GM18861 (cell line): Measurements from ENCODE around the gene CPNE7.
"Not testable (repeated sequence)": the region's sequence is repeated elsewhere in the genome, so short reads cannot be mapped to it uniquely, and the experiment has no call there.

Experiments used
- ATAC-seq: cut with Tn5 transposase; IDR thresholded peaks from one replicate; pipeline ENCODE4 v1.9.1; 2021; ENCODE audit not compliant: unreplicated experiment

CPNE7 gene

GRCh38 chr16:89582614-89583196, 7.1 kb downstream of the CPNE7 start:
- ATAC-seq = no peak

DNA sequence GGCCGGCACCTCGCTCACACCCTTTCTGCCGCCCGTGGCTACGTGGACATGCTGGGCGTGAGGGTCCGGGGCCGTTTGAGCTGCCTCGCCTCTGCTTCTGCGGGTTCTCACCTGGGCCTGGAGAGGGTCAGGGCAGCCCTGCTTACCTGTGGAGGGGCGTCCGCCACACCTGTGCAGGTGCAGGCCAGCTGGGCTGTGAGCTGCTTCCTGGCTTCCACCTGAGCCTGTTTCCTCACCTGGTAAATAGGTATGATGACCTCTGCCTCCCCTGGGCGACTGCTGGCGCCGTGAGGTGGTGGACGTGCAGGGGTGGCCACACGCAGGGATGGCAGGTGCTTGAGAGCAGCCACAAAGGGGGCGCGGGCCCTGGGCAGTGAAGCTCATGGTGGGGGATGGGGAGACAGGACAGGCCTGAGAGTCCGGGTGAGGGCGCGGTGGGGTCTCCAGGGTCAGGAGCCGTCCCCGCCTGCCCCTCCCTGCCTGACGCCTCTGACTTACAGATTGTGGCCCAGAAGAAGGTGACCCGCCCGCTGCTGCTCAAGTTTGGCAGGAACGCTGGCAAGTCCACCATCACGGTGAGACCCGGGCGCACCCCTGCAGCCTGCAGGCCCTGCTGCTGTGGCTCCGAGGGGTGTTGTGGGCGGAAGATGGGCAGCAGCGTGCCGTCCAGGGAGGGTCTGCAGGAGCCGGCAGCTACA, 7.8 kb downstream of the CPNE7 start:
- ATAC-seq = no peak

- ATAC-seq = no peak
These were observed 8.5 kb downstream of the CPNE7 start for GRCh38 chr16:89583895-89584644.

DNA sequence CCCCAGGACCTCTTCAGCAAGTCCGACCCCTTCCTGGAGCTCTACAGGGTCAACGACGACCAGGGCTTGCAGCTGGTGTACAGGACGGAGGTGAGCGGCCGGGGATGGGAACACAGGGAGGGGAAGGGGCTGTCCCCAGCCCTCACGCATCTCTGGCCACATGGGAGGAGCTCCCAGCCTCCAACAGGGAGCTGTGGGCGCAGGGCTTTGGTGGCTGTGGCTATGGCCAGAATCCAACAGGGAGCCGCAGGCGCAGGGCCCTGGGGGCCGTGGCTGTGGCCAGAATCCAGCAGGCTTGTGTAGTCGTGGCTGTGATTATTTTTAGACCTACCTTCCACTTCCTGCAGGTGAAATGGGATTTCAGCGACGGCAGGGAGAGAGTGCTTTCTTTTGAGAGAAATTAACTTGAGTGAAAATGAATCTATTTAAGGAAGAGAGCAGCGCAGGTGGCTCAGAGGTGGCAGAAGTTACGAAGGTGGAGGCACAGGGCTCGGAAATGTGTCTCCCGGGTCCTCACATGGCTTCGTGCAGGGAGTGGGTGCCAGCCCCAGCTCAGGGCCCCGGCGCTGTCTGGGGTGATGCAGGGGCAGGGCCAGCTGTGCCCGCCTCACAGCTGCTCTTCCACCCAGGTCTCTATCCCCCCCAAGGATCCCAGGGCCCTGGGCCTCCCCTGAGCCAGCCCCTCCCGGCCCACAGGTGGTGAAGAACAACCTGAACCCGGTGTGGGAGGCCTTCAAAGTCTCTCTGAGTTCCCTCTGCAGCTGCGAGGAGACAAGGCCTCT, 9.4 kb downstream of the CPNE7 start:
- ATAC-seq = no peak

GRCh38 chr16:89586218-89586617, 10.7 kb downstream of the CPNE7 start:
- no peak for ATAC-seq

- ATAC-seq = no peak
These were observed 11.3 kb downstream of the CPNE7 start for GRCh38 chr16:89586853-89587252.

- ATAC-seq = not testable (repeated sequence)
These were observed 12.1 kb downstream of the CPNE7 start for GRCh38 chr16:89587676-89588075.

DNA sequence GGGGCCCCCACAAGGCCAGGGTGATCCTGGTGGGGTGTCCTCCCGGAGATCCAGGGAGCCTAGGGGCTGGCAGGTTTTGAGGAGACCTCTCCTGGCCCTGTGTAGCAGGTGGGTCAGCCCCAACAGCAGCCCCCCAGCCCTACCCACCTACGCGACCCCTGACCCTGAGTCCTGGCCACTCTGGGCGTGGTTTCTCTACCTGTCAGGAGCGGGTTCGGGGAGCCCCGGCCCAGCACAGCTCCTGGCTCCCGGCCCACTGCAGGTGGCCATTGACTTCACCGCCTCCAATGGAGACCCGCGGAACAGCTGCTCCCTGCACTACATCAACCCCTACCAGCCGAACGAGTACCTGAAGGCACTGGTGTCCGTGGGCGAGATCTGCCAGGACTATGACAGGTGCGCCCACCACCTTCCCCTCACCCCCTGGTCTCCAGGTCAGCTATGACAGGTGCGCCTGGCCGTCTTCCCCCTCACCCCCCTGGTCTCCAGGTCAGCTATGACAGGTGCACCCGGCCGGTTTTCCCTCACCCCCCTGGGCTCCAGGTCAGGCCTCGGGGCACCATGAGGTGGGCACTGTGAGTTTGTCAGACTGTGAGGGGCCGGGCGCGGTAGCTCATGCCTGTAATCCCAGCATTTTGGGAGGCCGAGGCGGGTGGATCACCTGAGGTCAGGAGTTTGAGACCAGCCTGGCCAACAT, 13.0 kb downstream of the CPNE7 start:
- ATAC-seq = no peak

- no peak for ATAC-seq
These were observed 13.8 kb downstream of the CPNE7 start for GRCh38 chr16:89589241-89589926.

- ATAC-seq = no peak
These were observed 18.3 kb downstream of the CPNE7 start for GRCh38 chr16:89593841-89594240.

DNA sequence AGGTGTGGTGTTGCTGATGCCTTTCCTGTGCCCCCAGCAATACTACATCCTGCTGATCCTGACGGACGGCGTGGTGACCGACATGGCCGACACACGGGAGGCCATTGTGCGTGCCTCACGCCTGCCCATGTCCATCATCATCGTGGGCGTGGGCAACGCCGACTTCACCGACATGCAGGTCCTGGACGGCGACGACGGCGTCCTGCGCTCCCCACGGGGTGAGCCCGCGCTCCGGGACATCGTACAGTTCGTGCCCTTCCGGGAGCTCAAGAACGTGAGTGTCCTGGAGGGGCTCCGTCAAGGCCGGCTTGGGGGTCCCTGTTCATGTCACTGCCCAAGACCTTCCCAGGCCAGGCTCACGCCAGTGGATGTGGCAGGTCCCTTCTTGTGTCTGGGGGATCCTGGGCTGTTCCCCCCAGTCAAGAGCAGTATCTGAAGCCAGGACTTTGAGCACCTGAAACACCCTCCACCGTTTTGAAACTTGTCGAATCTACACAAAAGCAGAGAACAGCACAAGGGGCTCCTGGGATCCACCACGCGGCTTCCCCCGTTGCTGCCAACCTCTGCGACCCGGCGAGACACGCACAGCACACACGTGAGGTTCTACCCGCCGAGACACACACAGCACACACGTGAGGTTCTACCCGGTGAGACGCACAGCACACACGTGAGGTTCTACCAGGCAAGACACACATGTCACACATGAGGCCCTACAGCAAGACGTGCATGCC, 19.9 kb downstream of the CPNE7 start:
- ATAC-seq = no peak

- ATAC-seq = no peak
These were observed 20.6 kb downstream of the CPNE7 start for GRCh38 chr16:89596061-89596689.

GRCh38 chr16:89596957-89597649, 21.5 kb downstream of the CPNE7 start:
- no peak for ATAC-seq

- ATAC-seq = no peak
These were observed 22.6 kb downstream of the CPNE7 start for GRCh38 chr16:89598199-89598598.

DNA sequence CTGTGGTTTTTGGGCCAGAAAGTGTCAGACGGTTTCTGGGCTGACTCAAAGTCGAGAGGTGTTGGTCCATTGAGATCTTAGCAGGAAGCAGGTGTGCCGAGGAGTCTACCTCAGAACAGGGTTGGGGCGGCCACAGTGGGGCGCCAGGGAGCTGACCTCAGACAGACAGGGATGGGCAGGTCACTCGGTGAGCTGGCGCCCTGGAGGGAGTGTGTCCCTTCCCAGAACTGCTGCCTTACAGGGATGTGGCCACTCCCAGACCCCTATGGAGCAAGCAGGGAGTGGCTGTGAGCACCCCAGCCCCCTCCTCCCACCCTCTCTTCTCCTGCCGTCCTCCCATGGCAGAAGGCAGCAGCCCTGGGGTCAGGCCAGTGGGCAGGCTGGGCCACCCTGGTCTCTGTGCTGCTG, 23.9 kb downstream of the CPNE7 start:
- ATAC-seq = no peak

GRCh38 chr16:89599902-89600301, 24.3 kb downstream of the CPNE7 start:
- no peak for ATAC-seq

GRCh38 chr16:89600427-89600826, 24.9 kb downstream of the CPNE7 start:
- no peak for ATAC-seq

- ATAC-seq = no peak
These were observed 25.4 kb downstream of the CPNE7 start for GRCh38 chr16:89600956-89601355.

- no peak for ATAC-seq
These were observed 26.3 kb downstream of the CPNE7 start for GRCh38 chr16:89601906-89602272.
